ENCODE results near the gene RTN4R.
"Not testable (repeated sequence)": the region's sequence is repeated elsewhere in the genome, so short reads cannot be mapped to it uniquely, and the experiment has no call there.

GRCh38 chr22:20313306-20314077 lies 45.4 kb upstream of the RTN4R start:
- TF ChIP-seq CTCF (IDR thresholded peaks at IDR 0.05; ENCODE audit: low read depth, low read length, poor library complexity, severe bottlenecking); EZH2phosphoT487 (IDR thresholded peaks at IDR 0.05; ENCODE audit: borderline replicate concordance, low read length): not testable (repeated sequence)

Data from DOHH2 (cell line).